ENCODE measurements around the gene FLNA. TPM values are rescaled to one million over a fixed set of nuclear protein-coding genes. Genes with fewer than 3 reads are reported as not detected.

Gene FLNA
- total RNA-seq, 5 donors from 2014 or later (not counting 1 experiment from before 2014, with no cell fraction given), result 893 to 1,483 (median 1,268) TPM

DNA sequence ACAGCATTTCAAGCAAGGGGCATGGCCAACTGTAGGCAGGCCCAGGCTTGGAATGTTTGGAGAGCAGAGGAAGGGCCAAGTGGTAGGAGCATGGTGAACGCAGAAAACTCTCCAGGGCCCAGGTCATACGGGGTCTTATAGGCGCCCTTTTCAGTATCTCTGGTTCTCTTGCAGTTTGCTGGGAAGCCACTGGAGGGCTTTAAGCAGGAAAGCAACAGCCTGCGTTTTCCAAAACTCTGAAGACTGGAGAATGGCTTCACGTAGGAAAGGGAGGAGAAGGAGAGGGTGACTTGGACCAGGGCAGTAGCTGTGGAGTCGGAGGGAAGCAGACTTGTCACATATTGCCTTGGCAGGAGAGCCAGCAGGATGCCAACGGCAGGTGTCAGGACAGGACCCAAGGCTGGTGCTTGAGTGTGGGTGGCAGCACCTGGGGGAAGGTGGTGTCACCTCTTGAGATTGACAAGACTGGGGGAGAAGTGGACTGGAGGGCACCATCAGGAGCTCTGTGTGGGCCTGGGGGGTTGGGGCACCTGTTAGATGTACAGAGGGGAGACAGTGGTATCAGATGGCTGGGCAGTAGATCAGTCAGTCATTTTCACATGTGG, 56.9 kb downstream of the FLNA start:
- H3K27me3 ChIP-seq (replicated peaks in 1 of 2; ENCODE audit: control insufficient read depth in 2 of 2, extremely low read depth in 1 of 2, insufficient read depth in 2 of 2, low read length in 1 of 2), result no peaks in the 10 kb centered on the region
- no peak overlapping the region for H3K27ac ChIP-seq (ENCODE audit: low read length)
- ATAC-seq (replicated peaks in 1 of 4) (peak in 3 of 4 experiments; percentile 30 to 55 (median 46)), DNase-seq (peak in 5 of 35 experiments; percentile 8 to 27 (median 12))
- H3K4me3 ChIP-seq (ENCODE audit: control insufficient read depth in 1 of 2, extremely low read depth in 1 of 2, low read length in 1 of 2), result no peak overlapping the region
- Mint-ChIP-seq H3K36me3 (no peaks in the 10 kb centered on the region), H3K27me3 (no peaks in the 10 kb centered on the region), H3K4me3 (peak overlapping the region in 1 of 3 donors; percentile 46), H3K4me1 (peaks cover 37 to 44% (median 39%) of the 10 kb centered on the region in 3 donors), H3K27ac (peak overlapping the region in 1 of 2 donors; percentile 31), H3K9me3 (no peaks in the 10 kb centered on the region)
- CTCF ChIA-PET, result interaction anchor here in 1 of 2 donors (0.6 to 1.1 kb wide), 3 partner anchors 9 to 1320 kb away, joined by 3 to 4 read pairs (median 4); no protein-coding TSS in a partner anchor
- no peaks in the 10 kb centered on the region for H3K36me3 ChIP-seq (ENCODE audit: control insufficient read depth in 2 of 2, extremely low read depth in 1 of 2, insufficient read depth in 1 of 2, low read length in 1 of 2)
- POLR2A ChIA-PET, result interaction anchor here in 1 of 2 donors (1.1 kb wide), 1 partner anchor 82 kb away, joined by 3 read pairs; no protein-coding TSS in a partner anchor
- no peaks in the 10 kb centered on the region for H3K9me3 ChIP-seq
- 33% methylated on average over 3 of the region's 7 CpGs for WGBS (ENCODE audit: insufficient coverage)
- H3K4me1 ChIP-seq (ENCODE audit: control insufficient read depth in 1 of 2, extremely low read depth in 1 of 2, insufficient read depth in 2 of 2, low read length in 2 of 2), result peaks cover 2 to 43% of the 10 kb centered on the region in 2 experiments

DNA sequence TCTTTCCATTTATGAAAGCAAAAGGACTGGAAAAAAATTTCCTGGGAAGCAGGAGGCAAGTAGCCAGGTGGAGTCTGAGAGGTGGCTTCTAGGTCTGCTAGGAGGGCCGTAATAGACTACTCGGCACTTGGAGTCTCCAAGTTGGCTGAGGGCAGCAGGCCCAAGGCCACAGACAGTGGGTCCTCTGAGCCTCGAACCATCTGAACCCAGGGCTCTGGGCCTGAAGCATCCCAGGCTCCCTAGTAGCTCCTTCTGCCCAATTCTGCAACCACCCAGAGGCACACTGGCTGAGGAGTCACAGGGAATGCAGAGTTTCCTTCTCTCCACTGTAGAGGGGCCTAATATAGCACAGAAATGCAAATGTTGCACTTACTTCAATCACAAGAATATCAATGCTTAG, 59.0 kb downstream of the FLNA start:
- no peaks in the 10 kb centered on the region for H3K9me3 Mint-ChIP-seq
- no peak for ATAC-seq (replicated peaks in 1 of 4)
- peaks cover 25 to 41% (median 34%) of the 10 kb centered on the region in 3 donors for H3K4me1 Mint-ChIP-seq
- Histone ChIP-seq H3K36me3 (ENCODE audit: control insufficient read depth in 2 of 2, extremely low read depth in 1 of 2, insufficient read depth in 1 of 2, low read length in 1 of 2) (no peaks in the 10 kb centered on the region), H3K9me3 (no peaks in the 10 kb centered on the region), H3K4me3 (ENCODE audit: control insufficient read depth in 1 of 2, extremely low read depth in 1 of 2, low read length in 1 of 2) (no peak overlapping the region), H3K27ac (ENCODE audit: low read length) (no peak overlapping the region), H3K27me3 (replicated peaks in 1 of 2; ENCODE audit: control insufficient read depth in 2 of 2, extremely low read depth in 1 of 2, insufficient read depth in 2 of 2, low read length in 1 of 2) (no peaks in the 10 kb centered on the region), H3K4me1 (ENCODE audit: control insufficient read depth in 1 of 2, extremely low read depth in 1 of 2, insufficient read depth in 2 of 2, low read length in 2 of 2) (peaks cover 0 to 42% of the 10 kb centered on the region in 2 experiments)
- ChIA-PET POLR2A (interaction anchor here in 1 of 2 donors (0.6 kb wide), 1 partner anchor 717 kb away, joined by 3 read pairs; no protein-coding TSS in a partner anchor), CTCF (interaction anchor here (0.5 to 1.5 kb wide), 3 partner anchors 10 to 843 kb away, joined by 3 to 4 read pairs (median 3); no protein-coding TSS in a partner anchor)
- no peaks in the 10 kb centered on the region for H3K36me3 Mint-ChIP-seq
- no peak overlapping the region for H3K4me3 Mint-ChIP-seq
- H3K27me3 Mint-ChIP-seq, result peaks cover 0 to 9% of the 10 kb centered on the region in 2 donors
- DNase-seq, result no peak
- 100% methylated on average over 2 of the region's 3 CpGs for WGBS (ENCODE audit: insufficient coverage)
- H3K27ac Mint-ChIP-seq, result no peak overlapping the region

DNA sequence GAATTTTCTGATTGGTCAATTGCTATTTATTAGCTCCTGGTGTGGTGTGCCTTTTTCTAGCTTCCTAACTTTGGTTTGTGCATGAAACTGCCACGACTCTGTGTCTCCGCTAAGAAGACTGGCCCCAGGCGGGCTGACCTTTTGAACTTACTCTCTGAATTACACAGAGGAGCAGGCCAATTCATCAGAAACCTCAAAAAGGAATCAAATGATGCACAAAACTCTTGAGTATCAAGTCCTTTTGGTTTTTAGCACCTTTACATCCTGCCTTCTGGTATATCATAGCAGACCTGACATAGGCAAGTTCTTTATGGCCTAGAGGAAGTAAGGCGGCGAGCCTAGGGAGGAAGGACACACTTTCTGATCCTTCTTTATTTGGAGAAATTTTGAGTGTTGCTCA, 61.3 kb downstream of the FLNA start:
- ChIA-PET POLR2A (no interaction called here), CTCF (interaction anchor here in 1 of 2 donors (0.7 kb wide), 1 partner anchor 1353 kb away, joined by 3 read pairs; no protein-coding TSS in a partner anchor)
- peak overlapping the region in 1 of 3 donors; percentile 8 for H3K4me3 Mint-ChIP-seq
- peak overlapping the region; percentile 85 to 91 for H3K27ac Mint-ChIP-seq
- peaks cover 31 to 46% (median 32%) of the 10 kb centered on the region in 3 donors for H3K4me1 Mint-ChIP-seq
- no peaks in the 10 kb centered on the region for H3K9me3 Mint-ChIP-seq
- DNase-seq, result peak in 1 of 35 experiments; percentile 34
- H3K27me3 ChIP-seq (replicated peaks in 1 of 2; ENCODE audit: control insufficient read depth in 2 of 2, extremely low read depth in 1 of 2, insufficient read depth in 2 of 2, low read length in 1 of 2), result no peaks in the 10 kb centered on the region
- no peaks in the 10 kb centered on the region for H3K36me3 ChIP-seq (ENCODE audit: control insufficient read depth in 2 of 2, extremely low read depth in 1 of 2, insufficient read depth in 1 of 2, low read length in 1 of 2)
- peak in 3 of 4 experiments; percentile 34 to 61 (median 41) for ATAC-seq (replicated peaks in 1 of 4)
- peaks cover 0 to 9% of the 10 kb centered on the region in 2 donors for H3K27me3 Mint-ChIP-seq
- H3K9me3 ChIP-seq, result no peaks in the 10 kb centered on the region
- H3K4me3 ChIP-seq (ENCODE audit: control insufficient read depth in 1 of 2, extremely low read depth in 1 of 2, low read length in 1 of 2), result no peak overlapping the region
- H3K27ac ChIP-seq (ENCODE audit: low read length), result peak overlapping the region; percentile 55
- WGBS (ENCODE audit: insufficient coverage), result 10% methylated on average over 2 of the region's 5 CpGs
- H3K4me1 ChIP-seq (ENCODE audit: control insufficient read depth in 1 of 2, extremely low read depth in 1 of 2, insufficient read depth in 2 of 2, low read length in 2 of 2), result peaks cover 5 to 54% of the 10 kb centered on the region in 2 experiments
- H3K36me3 Mint-ChIP-seq, result no peaks in the 10 kb centered on the region

DNA sequence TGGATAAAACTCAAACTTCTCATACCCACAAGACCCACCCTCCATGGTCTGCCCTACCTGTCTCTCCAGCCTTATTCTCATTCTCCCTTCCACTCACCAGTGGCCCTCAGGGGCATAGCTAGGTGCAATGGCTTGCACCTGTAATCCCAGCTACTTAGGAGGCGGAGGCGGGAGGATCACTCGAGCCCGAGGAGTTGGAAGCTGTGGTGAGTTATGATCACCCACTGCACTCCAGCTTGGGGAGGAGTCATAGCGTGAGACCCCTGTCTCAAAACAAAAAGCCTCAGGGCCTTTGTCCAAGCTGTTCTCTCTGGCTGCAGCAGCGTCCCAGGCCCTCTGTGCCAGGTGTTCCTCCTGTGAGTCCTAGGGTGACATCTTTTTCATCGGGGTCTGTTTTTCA, 62.3 kb downstream of the FLNA start:
- Mint-ChIP-seq H3K4me3 (no peak overlapping the region), H3K36me3 (no peaks in the 10 kb centered on the region), H3K27ac (peak overlapping the region; percentile 15 to 22), H3K27me3 (peaks cover 0 to 9% of the 10 kb centered on the region in 2 donors), H3K4me1 (peaks cover 31 to 50% (median 34%) of the 10 kb centered on the region in 3 donors), H3K9me3 (no peaks in the 10 kb centered on the region)
- WGBS (ENCODE audit: insufficient coverage), result no CpG with 5 or more reads among the region's 7 CpGs
- Histone ChIP-seq H3K36me3 (ENCODE audit: control insufficient read depth in 2 of 2, extremely low read depth in 1 of 2, insufficient read depth in 1 of 2, low read length in 1 of 2) (no peaks in the 10 kb centered on the region), H3K4me3 (ENCODE audit: control insufficient read depth in 1 of 2, extremely low read depth in 1 of 2, low read length in 1 of 2) (no peak overlapping the region), H3K27ac (ENCODE audit: low read length) (peak overlapping the region; percentile 29), H3K4me1 (ENCODE audit: control insufficient read depth in 1 of 2, extremely low read depth in 1 of 2, insufficient read depth in 2 of 2, low read length in 2 of 2) (peaks cover 5 to 54% of the 10 kb centered on the region in 2 experiments), H3K27me3 (replicated peaks in 1 of 2; ENCODE audit: control insufficient read depth in 2 of 2, extremely low read depth in 1 of 2, insufficient read depth in 2 of 2, low read length in 1 of 2) (no peaks in the 10 kb centered on the region), H3K9me3 (no peaks in the 10 kb centered on the region)
- CTCF ChIA-PET, result no interaction called here
- no peak for ATAC-seq (replicated peaks in 1 of 4)
- no peak for DNase-seq
- POLR2A ChIA-PET, result no interaction called here

DNA sequence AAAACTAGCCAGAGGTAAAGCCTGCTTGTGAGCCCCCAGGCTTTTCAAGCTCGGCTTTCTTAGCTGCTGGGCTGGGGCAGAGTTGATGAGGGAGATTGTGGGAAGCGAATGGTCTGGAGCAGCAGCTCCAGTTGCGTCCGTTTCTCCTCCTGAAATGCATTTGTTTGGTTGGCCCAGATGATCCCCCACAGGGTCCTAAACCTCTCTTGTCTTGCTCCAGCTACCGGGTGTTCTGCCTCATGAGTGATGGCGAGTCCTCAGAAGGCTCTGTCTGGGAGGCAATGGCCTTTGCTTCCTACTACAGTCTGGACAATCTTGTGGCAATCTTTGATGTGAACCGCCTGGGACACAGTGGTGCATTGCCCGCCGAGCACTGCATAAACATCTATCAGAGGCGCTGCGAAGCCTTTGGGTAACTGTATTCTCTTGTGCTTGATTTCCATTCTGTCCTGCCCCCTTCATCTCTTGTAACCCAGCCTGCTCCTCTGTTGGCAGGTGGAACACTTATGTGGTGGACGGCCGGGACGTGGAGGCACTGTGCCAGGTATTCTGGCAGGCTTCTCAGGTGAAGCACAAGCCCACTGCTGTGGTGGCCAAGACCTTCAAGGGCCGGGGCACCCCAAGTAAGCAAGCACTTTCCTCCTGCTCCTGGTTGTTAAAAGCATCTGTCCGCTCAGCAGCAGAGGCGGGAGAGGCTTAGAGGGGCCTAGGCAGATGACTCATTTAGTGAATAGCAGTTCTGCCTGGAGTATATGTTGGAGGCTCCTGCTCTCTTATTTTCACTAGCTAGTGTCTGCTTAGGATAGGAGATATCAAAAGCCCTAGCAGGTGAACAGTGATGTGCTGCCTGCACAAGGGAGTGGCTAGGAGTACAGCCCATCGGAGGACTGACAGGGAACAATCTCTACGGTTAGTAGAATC, 63.6 kb downstream of the FLNA start:
- Histone ChIP-seq H3K4me3 (ENCODE audit: control insufficient read depth in 1 of 2, extremely low read depth in 1 of 2, low read length in 1 of 2) (no peak overlapping the region), H3K4me1 (ENCODE audit: control insufficient read depth in 1 of 2, extremely low read depth in 1 of 2, insufficient read depth in 2 of 2, low read length in 2 of 2) (peaks cover 5 to 47% of the 10 kb centered on the region in 2 experiments), H3K36me3 (ENCODE audit: control insufficient read depth in 2 of 2, extremely low read depth in 1 of 2, insufficient read depth in 1 of 2, low read length in 1 of 2) (no peaks in the 10 kb centered on the region), H3K27me3 (replicated peaks in 1 of 2; ENCODE audit: control insufficient read depth in 2 of 2, extremely low read depth in 1 of 2, insufficient read depth in 2 of 2, low read length in 1 of 2) (no peaks in the 10 kb centered on the region), H3K9me3 (no peaks in the 10 kb centered on the region), H3K27ac (ENCODE audit: low read length) (no peak overlapping the region)
- DNase-seq (no peak), ATAC-seq (replicated peaks in 1 of 4) (no peak)
- ChIA-PET POLR2A (interaction anchor here in 1 of 2 donors (1.2 kb wide), 1 partner anchor 176 kb away, joined by 3 read pairs; no protein-coding TSS in a partner anchor), CTCF (no interaction called here)
- Mint-ChIP-seq H3K36me3 (no peaks in the 10 kb centered on the region), H3K27me3 (peaks cover 0 to 9% of the 10 kb centered on the region in 2 donors), H3K4me3 (no peak overlapping the region), H3K4me1 (peaks cover 31 to 54% (median 34%) of the 10 kb centered on the region in 3 donors), H3K27ac (peak overlapping the region in 1 of 2 donors; percentile 22), H3K9me3 (no peaks in the 10 kb centered on the region)
- WGBS (ENCODE audit: insufficient coverage), result 82% methylated on average over 11 of the region's 19 CpGs
